Measurements from ENCODE around the gene BRD9. TPM values are rescaled to one million over a fixed set of nuclear protein-coding genes. Genes with fewer than 3 reads are reported as not detected.

The BRD9 gene
- total and polyA plus RNA-seq, 2 of the 13 experiments (the other 11 are each of a cell fraction or from before 2014, with no cell fraction given): 5.2 to 22.9 TPM

DNA sequence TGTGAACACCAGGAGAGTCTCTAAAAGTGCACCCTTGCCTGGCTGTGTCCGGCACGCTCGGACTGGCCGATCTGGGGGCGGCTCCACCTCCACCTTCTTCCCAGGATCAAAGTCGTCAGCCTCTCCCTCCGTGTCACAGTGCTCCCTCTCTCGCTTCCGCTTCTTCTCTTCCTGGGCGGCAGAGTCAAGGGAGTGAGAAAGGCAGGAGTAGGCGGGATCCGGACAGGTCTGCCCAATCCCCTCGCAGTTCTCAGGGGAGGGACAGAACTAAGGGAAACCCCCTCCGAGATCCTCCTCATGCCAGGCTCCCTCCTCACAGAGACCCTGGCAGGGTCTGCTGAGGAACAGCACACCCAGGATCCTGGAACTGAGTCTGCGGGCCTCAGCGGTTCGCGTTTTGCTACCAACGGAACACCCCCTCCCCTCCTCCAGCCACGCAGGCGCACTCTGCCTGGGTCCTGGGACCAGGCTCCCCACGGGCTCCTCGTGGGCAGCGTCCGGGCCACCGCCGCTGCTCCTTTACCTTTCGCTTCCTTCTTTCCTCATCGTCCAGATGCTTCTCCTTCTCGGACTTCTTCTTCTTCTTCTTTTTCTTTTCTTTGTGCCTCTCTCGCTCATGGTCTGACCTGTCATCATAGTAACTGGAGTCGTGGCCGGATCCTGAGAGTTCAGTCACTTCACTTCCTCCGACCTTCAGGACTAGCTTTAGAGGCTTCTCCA is 1.3 kb downstream of the BRD9 start (continued):
- TF ChIP-seq MXI1 (IDR thresholded peaks at IDR 0.05; ENCODE audit: borderline replicate concordance, low read depth, low read length): peak; percentile 65; the same call in 1 of the 3 replicates
- no peak for TF ChIP-seq FOXO1 (CRISPR knock-in tag; IDR thresholded peaks at IDR 0.05)
- TF ChIP-seq, protein P1, sequence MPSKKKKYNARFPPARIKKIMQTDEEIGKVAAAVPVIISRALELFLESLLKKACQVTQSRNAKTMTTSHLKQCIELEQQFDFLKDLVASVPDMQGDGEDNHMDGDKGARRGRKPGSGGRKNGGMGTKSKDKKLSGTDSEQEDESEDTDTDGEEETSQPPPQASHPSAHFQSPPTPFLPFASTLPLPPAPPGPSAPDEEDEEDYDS (CRISPR knock-in tag; IDR thresholded peaks at IDR 0.05): peak; percentile 64
- no peak for TF ChIP-seq ZNF572 (CRISPR knock-in tag; IDR thresholded peaks at IDR 0.05)
- no peak for TF ChIP-seq ZNF256 (CRISPR knock-in tag; conservative IDR thresholded peaks at IDR 0.05)
- TF ChIP-seq ZNF558 (CRISPR knock-in tag; IDR thresholded peaks at IDR 0.05; ENCODE audit: borderline replicate concordance): no peak
- TF ChIP-seq NR2C2 (CRISPR knock-in tag; IDR thresholded peaks at IDR 0.05; ENCODE audit: borderline replicate concordance): peak; percentile 46; the same call in 1 of the 2 replicates
- TF ChIP-seq PCBP2 (optimal IDR thresholded peaks at IDR 0.05; ENCODE audit: low read depth, low read length, poor library complexity, severe bottlenecking): no peak
- no peak for TF ChIP-seq SMAD9 (CRISPR knock-in tag; IDR thresholded peaks at IDR 0.05)
- TF ChIP-seq ZNF547 (CRISPR knock-in tag; IDR thresholded peaks at IDR 0.05): no peak
- no peak for TF ChIP-seq TSC22D2 (CRISPR knock-in tag; IDR thresholded peaks at IDR 0.05; ENCODE audit: borderline replicate concordance)
- no peak for TF ChIP-seq ZNF333 (CRISPR knock-in tag; IDR thresholded peaks at IDR 0.05; ENCODE audit: borderline replicate concordance)
- TF ChIP-seq HES4 (CRISPR knock-in tag; IDR thresholded peaks at IDR 0.05; ENCODE audit: borderline replicate concordance): no peak
- TF ChIP-seq, protein P2, sequence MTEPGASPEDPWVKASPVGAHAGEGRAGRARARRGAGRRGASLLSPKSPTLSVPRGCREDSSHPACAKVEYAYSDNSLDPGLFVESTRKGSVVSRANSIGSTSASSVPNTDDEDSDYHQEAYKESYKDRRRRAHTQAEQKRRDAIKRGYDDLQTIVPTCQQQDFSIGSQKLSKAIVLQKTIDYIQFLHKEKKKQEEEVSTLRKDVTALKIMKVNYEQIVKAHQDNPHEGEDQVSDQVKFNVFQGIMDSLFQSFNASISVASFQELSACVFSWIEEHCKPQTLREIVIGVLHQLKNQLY (CRISPR knock-in tag; IDR thresholded peaks at IDR 0.05): no peak
- TF ChIP-seq, protein P3, sequence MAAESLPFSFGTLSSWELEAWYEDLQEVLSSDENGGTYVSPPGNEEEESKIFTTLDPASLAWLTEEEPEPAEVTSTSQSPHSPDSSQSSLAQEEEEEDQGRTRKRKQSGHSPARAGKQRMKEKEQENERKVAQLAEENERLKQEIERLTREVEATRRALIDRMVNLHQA (CRISPR knock-in tag; IDR thresholded peaks at IDR 0.05): no peak
- TF ChIP-seq, protein P4, sequence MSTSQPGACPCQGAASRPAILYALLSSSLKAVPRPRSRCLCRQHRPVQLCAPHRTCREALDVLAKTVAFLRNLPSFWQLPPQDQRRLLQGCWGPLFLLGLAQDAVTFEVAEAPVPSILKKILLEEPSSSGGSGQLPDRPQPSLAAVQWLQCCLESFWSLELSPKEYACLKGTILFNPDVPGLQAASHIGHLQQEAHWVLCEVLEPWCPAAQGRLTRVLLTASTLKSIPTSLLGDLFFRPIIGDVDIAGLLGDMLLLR (CRISPR knock-in tag; IDR thresholded peaks at IDR 0.05): no peak
- TF ChIP-seq ELF3 (CRISPR knock-in tag; IDR thresholded peaks at IDR 0.05): peak; percentile 25; the same call in 1 of the 2 replicates
- no peak for TF ChIP-seq ZBTB21 (CRISPR knock-in tag; IDR thresholded peaks at IDR 0.05)
- TF ChIP-seq, protein P5, sequence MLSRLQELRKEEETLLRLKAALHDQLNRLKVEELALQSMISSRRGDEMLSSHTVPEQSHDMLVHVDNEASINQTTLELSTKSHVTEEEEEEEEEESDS (CRISPR knock-in tag; IDR thresholded peaks at IDR 0.05; ENCODE audit: borderline replicate concordance): no peak
- no peak for TF ChIP-seq ZNF292 (CRISPR knock-in tag; IDR thresholded peaks at IDR 0.05; ENCODE audit: borderline replicate concordance, low read depth)
- TF ChIP-seq, protein P6, sequence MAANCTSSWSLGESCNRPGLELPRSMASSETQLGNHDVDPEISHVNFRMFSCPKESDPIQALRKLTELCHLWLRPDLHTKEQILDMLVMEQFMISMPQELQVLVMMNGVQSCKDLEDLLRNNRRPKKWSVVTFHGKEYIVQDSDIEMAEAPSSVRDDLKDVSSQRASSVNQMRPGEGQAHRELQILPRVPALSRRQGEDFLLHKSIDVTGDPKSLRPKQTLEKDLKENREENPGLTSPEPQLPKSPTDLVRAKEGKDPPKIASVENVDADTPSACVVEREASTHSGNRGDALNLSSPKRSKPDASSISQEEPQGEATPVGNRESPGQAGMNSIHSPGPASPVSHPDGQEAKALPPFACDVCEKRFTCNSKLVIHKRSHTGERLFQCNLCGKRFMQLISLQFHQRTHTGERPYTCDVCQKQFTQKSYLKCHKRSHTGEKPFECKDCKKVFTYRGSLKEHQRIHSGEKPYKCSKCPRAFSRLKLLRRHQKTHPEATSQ (CRISPR knock-in tag; IDR thresholded peaks at IDR 0.05; ENCODE audit: borderline replicate concordance): no peak
- TF ChIP-seq HDAC2 (CRISPR knock-in tag; IDR thresholded peaks at IDR 0.05): no peak
- TF ChIP-seq ARHGAP35 (CRISPR knock-in tag; IDR thresholded peaks at IDR 0.05; ENCODE audit: borderline replicate concordance): no peak
- no peak for TF ChIP-seq FOXP1 (IDR thresholded peaks at IDR 0.05)
- TF ChIP-seq FOXP1 (CRISPR knock-in tag; IDR thresholded peaks at IDR 0.05): no peak
- no peak for TF ChIP-seq ZNF546 (CRISPR knock-in tag; conservative IDR thresholded peaks at IDR 0.05)
- TF ChIP-seq NFIC (IDR thresholded peaks at IDR 0.05; ENCODE audit: low read length): no peak
- TF ChIP-seq ZNF562 (CRISPR knock-in tag; IDR thresholded peaks at IDR 0.05; ENCODE audit: borderline replicate concordance): no peak
- TF ChIP-seq GABPA (IDR thresholded peaks at IDR 0.05; ENCODE audit: low read depth, low read length): no peak
- TF ChIP-seq GABPA (CRISPR knock-in tag; IDR thresholded peaks at IDR 0.05; ENCODE audit: low read depth): peak; percentile 86

Measured in HepG2 (cell line).